Endothelial cell of umbilical vein (primary cell): Measurements from ENCODE around the gene SPAG16. TPM values are rescaled to one million over a fixed set of nuclear protein-coding genes. Genes with fewer than 3 reads are reported as not detected.

Source experiments
- BruUV-seq: library from RNA; stranded (reverse); fragments of 400-500 nt; replicated peaks from 2 replicates; lab custom pipeline; 2021; lab: Mats Ljungman, UMichigan
- CTCF ChIA-PET: fragments of 300-600, 350-600 bp; sonication (Branson Sonifier 250); formaldehyde crosslinking; loops from one replicate; lab custom pipeline; 2021; ENCODE audit warnings: antibody characterized with exemption, inconsistent platforms; lab: Charles Lee
- POLR2A ChIA-PET: fragments of 300-600, 350-600 bp; sonication (Branson Sonifier 250); formaldehyde crosslinking; loops from one replicate; lab custom pipeline; 2021; ENCODE audit warnings: antibody characterized with exemption, inconsistent platforms; lab: Charles Lee
- DNase-seq: peaks from one replicate; pipeline ENCODE4 v3.0.0-alpha.2; 2011; ENCODE audit warnings: low read depth, low spot score
- FAIRE-seq: peaks from 2 replicates; lab custom pipeline; 2011; peaks lifted over from hg19 to GRCh38; lab: Jason Lieb, UNC
- H2AFZ ChIP-seq: 2 replicates; pipeline ENCODE4 v1.6.0; 2012; ENCODE audit warnings: low read depth, low read length, control low read depth, inconsistent platforms
- H3K27ac ChIP-seq: 2 replicates; pipeline ENCODE4 v1.5.1; 2011; ENCODE audit warnings: low read depth, mild to moderate bottlenecking, control low read depth, low read length, moderate library complexity; ENCODE audit not compliant: insufficient read depth
- H3K27me3 ChIP-seq, 2 experiments: 2 replicates each; pipeline versions ENCODE4 v1.6.0 to v1.6.1; 2011; ENCODE audit warnings: low read length in 2 of 2, mixed read lengths in 1 of 2; ENCODE audit not compliant: control insufficient read depth in 2 of 2, insufficient read depth in 2 of 2
- H3K36me3 ChIP-seq, 2 experiments: 2 replicates in 1 of 2; 3 replicates in 1 of 2; pipeline ENCODE4 v1.5.1; 2011; ENCODE audit warnings: low read length in 2 of 2, mild to moderate bottlenecking in 1 of 2, moderate library complexity in 1 of 2; ENCODE audit not compliant: control insufficient read depth in 2 of 2, insufficient read depth in 2 of 2; ENCODE audit errors: extremely low read depth in 1 of 2
- H3K4me1 ChIP-seq: 3 replicates; pipeline ENCODE4 v1.5.1; 2011; ENCODE audit warnings: mild to moderate bottlenecking, low read length; ENCODE audit not compliant: control insufficient read depth, insufficient read depth; ENCODE audit errors: extremely low read depth
- H3K4me2 ChIP-seq: 2 replicates; pipeline ENCODE4 v1.6.1; 2011; ENCODE audit warnings: low read length, control low read depth, mixed read lengths; ENCODE audit not compliant: insufficient read depth
- H3K4me3 ChIP-seq, 3 experiments: fragments of 200-600 bp in 1 of 3; sonication (generic), shearing (Covaris generic) in 1 of 3; replicated peaks in 1 of 3; 2 replicates each; pipeline ENCODE4 v1.5.1; 2011 to 2016; ENCODE audit warnings: control low read depth in 3 of 3, low read length in 3 of 3, mild to moderate bottlenecking in 2 of 3, inconsistent platforms in 1 of 3, low read depth in 1 of 3, moderate library complexity in 1 of 3; ENCODE audit not compliant: insufficient read depth in 1 of 3
- H3K79me2 ChIP-seq: 2 replicates; pipeline ENCODE4 v1.6.0; 2012; ENCODE audit warnings: low read length, inconsistent platforms; ENCODE audit not compliant: control insufficient read depth, insufficient read depth
- H3K9ac ChIP-seq: replicated peaks from 2 replicates; pipeline ENCODE3; 2011; ENCODE audit warnings: low read length, control low read depth; ENCODE audit not compliant: insufficient read depth; ENCODE audit errors: extremely low read depth
- H3K9me1 ChIP-seq: replicated peaks from 3 replicates; pipeline ENCODE4 v1.6.0; 2011; ENCODE audit warnings: mild to moderate bottlenecking, low read length; ENCODE audit not compliant: control insufficient read depth, insufficient read depth; ENCODE audit errors: extremely low read depth
- H3K9me3 ChIP-seq: replicated peaks from 2 replicates; pipeline ENCODE4 v1.5.1; 2012; ENCODE audit warnings: low read length, inconsistent platforms; ENCODE audit not compliant: control insufficient read depth, insufficient read depth
- H4K20me1 ChIP-seq: replicated peaks from 2 replicates; pipeline ENCODE3; 2011; ENCODE audit warnings: mild to moderate bottlenecking, low read length; ENCODE audit not compliant: control insufficient read depth, insufficient read depth; ENCODE audit errors: extremely low read depth
- EZH2 ChIP-seq: IDR thresholded peaks from 2 replicates; pipeline ENCODE4 v1.6.1; 2012; ENCODE audit warnings: borderline replicate concordance, low read depth, mild to moderate bottlenecking, moderate library complexity, low read length, inconsistent platforms; ENCODE audit not compliant: severe bottlenecking
- FOS ChIP-seq: IDR thresholded peaks from 2 replicates; pipeline ENCODE4 v1.6.1; 2011; ENCODE audit warnings: mild to moderate bottlenecking, low read length, moderate library complexity, borderline replicate concordance; ENCODE audit not compliant: insufficient read depth
- GATA2 ChIP-seq: IDR thresholded peaks from 2 replicates; pipeline ENCODE4 v1.7.0; 2011; ENCODE audit warnings: low read depth, mild to moderate bottlenecking, moderate library complexity, mixed read lengths, low read length; ENCODE audit not compliant: insufficient read length, insufficient read depth
- JUN ChIP-seq: IDR thresholded peaks from 2 replicates; pipeline ENCODE4 v1.6.1; 2011; ENCODE audit warnings: borderline replicate concordance, low read depth; ENCODE audit not compliant: insufficient read length, insufficient read depth
- MYC ChIP-seq: IDR thresholded peaks from one replicate; pipeline ENCODE4 v1.6.1; 2011; ENCODE audit warnings: mild to moderate bottlenecking, low read depth, low read length
- POLR2A ChIP-seq: IDR thresholded peaks from 2 replicates; pipeline ENCODE4 v1.6.1; 2012; ENCODE audit warnings: low read depth, mild to moderate bottlenecking, control low read depth, low read length
- POLR2AphosphoS5 ChIP-seq: IDR thresholded peaks from 2 replicates; pipeline ENCODE4 v1.6.1; 2012; ENCODE audit warnings: low read depth, mild to moderate bottlenecking, control low read depth, low read length, moderate library complexity; ENCODE audit not compliant: insufficient read depth
- dilution Hi-C: fragments of 300-500 bp; cut with MboI; formaldehyde crosslinking; loops from one replicate; pipeline ENCODE4 v1.15.0; 2019; ENCODE audit warnings: low sequenced_read_pairs; ENCODE audit not compliant: extremely low pct_ligation_motif_present
- intact Hi-C: fragments of 100-400 bp; cut with micrococcal nuclease; formaldehyde crosslinking; loops from one replicate; pipeline ENCODE4 v1.10.0; 2022
- polyA plus RNA-seq, 4 experiments: library from polyadenylated mRNA; depleted of rRNA in 3 of 4; stranded (reverse) in 3 of 4; unstranded in 1 of 4; fragments of >200 nt; gene quantifications; 2 replicates each; pipeline versions ENCODE4 v1.2.1 to v1.2.3, GENCODE V29; 2011 to 2012; ENCODE audit warnings: missing spikeins in 1 of 4
- total RNA-seq: library from RNA; stranded (reverse); gene quantifications from 2 replicates; pipeline ENCODE4 v1.2.3, GENCODE V29; 2021
- TF ChIP-seq, protein P1 (sequence below), 2 donors: IDR thresholded peaks; 1 replicate in 1 of 2; 2 replicates in 1 of 2; pipeline ENCODE4 v1.5.1; 2011; ENCODE audit warnings: low read length in 2 of 2, mild to moderate bottlenecking in 2 of 2, moderate library complexity in 2 of 2, control low read depth in 1 of 2, inconsistent platforms in 1 of 2, low read depth in 1 of 2; ENCODE audit not compliant: insufficient read depth in 1 of 2; ENCODE audit errors: extremely low read depth in 1 of 2
- TF ChIP-seq, protein P2 (sequence below): IDR thresholded peaks from 2 replicates; pipeline ENCODE4 v1.6.1; 2011; ENCODE audit not compliant: insufficient read depth, insufficient read length

SPAG16 gene
- total and polyA plus RNA-seq, 2 donors (not counting 3 experiments of a cell fraction or from before 2014, with no cell fraction given): 4.0 to 7.7 TPM

DNA sequence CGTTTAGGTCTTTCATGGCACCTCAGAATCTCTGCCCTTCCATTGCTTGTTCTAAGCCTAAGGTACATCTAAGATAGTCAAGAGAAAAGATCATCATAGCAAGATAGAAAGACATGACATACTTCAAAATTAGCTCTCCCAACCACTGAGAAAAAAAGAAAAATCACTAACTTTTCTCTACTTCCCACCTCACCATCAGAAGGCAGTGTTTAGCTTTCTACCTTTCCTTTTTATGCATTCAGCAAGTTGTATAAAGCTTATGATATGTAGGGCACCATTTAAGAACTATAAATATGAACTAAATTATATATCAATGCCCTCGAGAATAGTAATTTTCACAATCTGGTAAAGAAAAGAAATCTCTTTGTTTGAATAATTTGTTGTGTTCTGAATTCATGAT, 794.8 kb downstream of the SPAG16 start:
- H3K27me3 ChIP-seq: no peaks in the 10 kb centered on the region
- FAIRE-seq (no peak), DNase-seq (no peak)
- H3K9me3 ChIP-seq: no peaks in the 10 kb centered on the region
- intact Hi-C loops: no loop called here
- no peaks in the 10 kb centered on the region for H3K79me2 ChIP-seq
- TF ChIP-seq EZH2 (no peak), GATA2 (no peak), POLR2A (no peak), FOS (no peak), JUN (no peak), POLR2AphosphoS5 (no peak), MYC (no peak)
- TF ChIP-seq, protein P1, sequence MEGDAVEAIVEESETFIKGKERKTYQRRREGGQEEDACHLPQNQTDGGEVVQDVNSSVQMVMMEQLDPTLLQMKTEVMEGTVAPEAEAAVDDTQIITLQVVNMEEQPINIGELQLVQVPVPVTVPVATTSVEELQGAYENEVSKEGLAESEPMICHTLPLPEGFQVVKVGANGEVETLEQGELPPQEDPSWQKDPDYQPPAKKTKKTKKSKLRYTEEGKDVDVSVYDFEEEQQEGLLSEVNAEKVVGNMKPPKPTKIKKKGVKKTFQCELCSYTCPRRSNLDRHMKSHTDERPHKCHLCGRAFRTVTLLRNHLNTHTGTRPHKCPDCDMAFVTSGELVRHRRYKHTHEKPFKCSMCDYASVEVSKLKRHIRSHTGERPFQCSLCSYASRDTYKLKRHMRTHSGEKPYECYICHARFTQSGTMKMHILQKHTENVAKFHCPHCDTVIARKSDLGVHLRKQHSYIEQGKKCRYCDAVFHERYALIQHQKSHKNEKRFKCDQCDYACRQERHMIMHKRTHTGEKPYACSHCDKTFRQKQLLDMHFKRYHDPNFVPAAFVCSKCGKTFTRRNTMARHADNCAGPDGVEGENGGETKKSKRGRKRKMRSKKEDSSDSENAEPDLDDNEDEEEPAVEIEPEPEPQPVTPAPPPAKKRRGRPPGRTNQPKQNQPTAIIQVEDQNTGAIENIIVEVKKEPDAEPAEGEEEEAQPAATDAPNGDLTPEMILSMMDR (IDR thresholded peaks at IDR 0.05; ENCODE audit: extremely low read depth in 1 of 2, insufficient read depth in 1 of 2, low read depth in 1 of 2, low read length in 2 of 2): no peak
- TF ChIP-seq, protein P2, sequence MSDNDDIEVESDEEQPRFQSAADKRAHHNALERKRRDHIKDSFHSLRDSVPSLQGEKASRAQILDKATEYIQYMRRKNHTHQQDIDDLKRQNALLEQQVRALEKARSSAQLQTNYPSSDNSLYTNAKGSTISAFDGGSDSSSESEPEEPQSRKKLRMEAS: no peak
- no peak overlapping the region for H3K4me3 ChIP-seq
- H3K36me3 ChIP-seq: no peaks in the 10 kb centered on the region
- no peak overlapping the region for H3K9ac ChIP-seq
- POLR2A ChIA-PET: no interaction called here
- dilution Hi-C loops: no loop called here
- no peak overlapping the region for H3K4me2 ChIP-seq
- no peak overlapping the region for H3K27ac ChIP-seq
- H3K4me1 ChIP-seq: no peaks in the 10 kb centered on the region
- H4K20me1 ChIP-seq: no peaks in the 10 kb centered on the region
- no peak overlapping the region for H2AFZ ChIP-seq
- no TSS peak for BruUV-seq
- CTCF ChIA-PET: interaction anchor here (1.3 kb wide), 1 partner anchor 752 kb away, joined by 5 read pairs; no protein-coding TSS in a partner anchor
- H3K9me1 ChIP-seq: no peaks in the 10 kb centered on the region
